ENCODE measurements around the gene RBBP8NL.

The RBBP8NL gene

GRCh38 chr20:62408640-62409039 lies 18.7 kb downstream of the RBBP8NL start:
- DNase-seq (ENCODE audit: low read depth, low spot score): no peak

GRCh38 chr20:62408055-62408454 lies 19.3 kb downstream of the RBBP8NL start:
- no peak for DNase-seq (ENCODE audit: low read depth, low spot score)

GRCh38 chr20:62407221-62407992 lies 19.9 kb downstream of the RBBP8NL start, which contains the start of gene CABLES2:
CABLES2 (minus strand) TSS chr20:62407285; CDS start chr20:62407276, 9 bp downstream.
- DNase-seq (ENCODE audit: low read depth, low spot score): peak; percentile 83

- no peak for DNase-seq (ENCODE audit: low read depth, low spot score)
These were observed 20.6 kb downstream of the RBBP8NL start for GRCh38 chr20:62406635-62407176.

- DNase-seq (ENCODE audit: low read depth, low spot score): no peak
These were observed 21.3 kb downstream of the RBBP8NL start for GRCh38 chr20:62405981-62406513.

- DNase-seq (ENCODE audit: low read depth, low spot score): no peak
These were observed 22.0 kb downstream of the RBBP8NL start for GRCh38 chr20:62405108-62405980.

GRCh38 chr20:62404761-62405107 lies 22.6 kb downstream of the RBBP8NL start:
- no peak for DNase-seq (ENCODE audit: low read depth, low spot score)

- DNase-seq (ENCODE audit: low read depth, low spot score): no peak
These were observed 23.1 kb downstream of the RBBP8NL start for GRCh38 chr20:62404112-62404665.

GRCh38 chr20:62403331-62403730 lies 24.0 kb downstream of the RBBP8NL start:
- no peak for DNase-seq (ENCODE audit: low read depth, low spot score)

- no peak for DNase-seq (ENCODE audit: low read depth, low spot score)
These were observed 24.7 kb downstream of the RBBP8NL start for GRCh38 chr20:62402456-62403150.

- DNase-seq (ENCODE audit: low read depth, low spot score): no peak
These were observed 26.0 kb downstream of the RBBP8NL start for GRCh38 chr20:62401331-62401779.

- no peak for DNase-seq (ENCODE audit: low read depth, low spot score)
These were observed 26.8 kb downstream of the RBBP8NL start for GRCh38 chr20:62400541-62400940.

- no peak for DNase-seq (ENCODE audit: low read depth, low spot score)
These were observed 27.3 kb downstream of the RBBP8NL start for GRCh38 chr20:62400021-62400420.

- DNase-seq (ENCODE audit: low read depth, low spot score): no peak
These were observed 29.1 kb downstream of the RBBP8NL start for GRCh38 chr20:62398120-62398821.

- no peak for DNase-seq (ENCODE audit: low read depth, low spot score)
These were observed 30.7 kb downstream of the RBBP8NL start for GRCh38 chr20:62396367-62397239.

GRCh38 chr20:62395311-62396242 lies 31.8 kb downstream of the RBBP8NL start:
- DNase-seq (ENCODE audit: low read depth, low spot score): no peak

- no peak for DNase-seq (ENCODE audit: low read depth, low spot score)
These were observed 32.8 kb downstream of the RBBP8NL start for GRCh38 chr20:62394248-62395245.

Data from activated CD4-positive, CD25-positive, alpha-beta regulatory T cell treated with anti-CD3 and anti-CD28 coated beads, Interleukin-2, amount 50 U/mL, for 16 hours (primary cell).